H9 (cell line): ENCODE measurements around the gene CACNA1D. TPM values are rescaled to one million over a fixed set of nuclear protein-coding genes. Genes with fewer than 3 reads are reported as not detected.

Experiments
- DNase-seq: peaks from one replicate; pipeline ENCODE4 v3.0.0-alpha.2; 2017
- H2AFZ ChIP-seq: one replicate; pipeline ENCODE4 v1.6.1; 2013; ENCODE audit warnings: mild to moderate bottlenecking, low read length, control low read depth, moderate library complexity
- H2AK5ac ChIP-seq: 2 replicates; pipeline ENCODE4 v1.6.1; 2013; ENCODE audit warnings: low read length, control low read depth, mixed read lengths; ENCODE audit not compliant: insufficient read length
- H2BK120ac ChIP-seq: one replicate; pipeline ENCODE4 v1.6.1; 2013; ENCODE audit warnings: low read depth, mild to moderate bottlenecking, low read length, control low read depth, inconsistent platforms; ENCODE audit not compliant: poor library complexity, severe bottlenecking
- H2BK12ac ChIP-seq: 2 replicates; pipeline ENCODE4 v1.6.1; 2013; ENCODE audit warnings: low read length, control low read depth, mixed read lengths, low read depth; ENCODE audit not compliant: insufficient read length
- H2BK15ac ChIP-seq: 2 replicates; pipeline ENCODE4 v1.6.1; 2013; ENCODE audit warnings: low read depth, low read length, control low read depth
- H2BK20ac ChIP-seq: one replicate; pipeline ENCODE4 v1.6.1; 2013; ENCODE audit warnings: low read depth, mild to moderate bottlenecking, low read length, control low read depth, inconsistent platforms; ENCODE audit not compliant: poor library complexity, severe bottlenecking
- H2BK5ac ChIP-seq: 2 replicates; pipeline ENCODE4 v1.6.1; 2013; ENCODE audit warnings: low read length, control low read depth, mixed read lengths; ENCODE audit not compliant: insufficient read length
- H3K14ac ChIP-seq: 2 replicates; pipeline ENCODE4 v1.6.1; 2013; ENCODE audit warnings: low read length, control low read depth; ENCODE audit not compliant: insufficient read depth
- H3K18ac ChIP-seq: 2 replicates; pipeline ENCODE4 v1.6.1; 2013; ENCODE audit warnings: low read depth, mild to moderate bottlenecking, mixed read lengths, low read length, control low read depth; ENCODE audit not compliant: insufficient read length
- H3K23ac ChIP-seq: 2 replicates; pipeline ENCODE4 v1.6.1; 2013; ENCODE audit warnings: low read length, control low read depth, mixed read lengths, low read depth; ENCODE audit not compliant: insufficient read length
- H3K23me2 ChIP-seq: 2 replicates; pipeline ENCODE4 v1.6.1; 2013; ENCODE audit warnings: low read depth, mild to moderate bottlenecking, mixed read lengths, low read length, control low read depth; ENCODE audit not compliant: insufficient read length, poor library complexity, severe bottlenecking
- H3K27ac ChIP-seq: 2 replicates; pipeline ENCODE4 v1.5.1; 2013; ENCODE audit warnings: low read length, control low read depth, mixed read lengths, low read depth; ENCODE audit not compliant: insufficient read length
- H3K27me3 ChIP-seq: 2 replicates; pipeline ENCODE4 v1.6.1; 2013; ENCODE audit warnings: low read length, control low read depth, inconsistent platforms; ENCODE audit not compliant: insufficient read depth
- H3K4ac ChIP-seq: 2 replicates; pipeline ENCODE4 v1.6.1; 2013; ENCODE audit warnings: low read depth, mild to moderate bottlenecking, control low read depth, inconsistent platforms, low read length, moderate library complexity
- H3K4me1 ChIP-seq: 2 replicates; pipeline ENCODE4 v1.6.1; 2013; ENCODE audit warnings: low read length, control low read depth, inconsistent platforms; ENCODE audit not compliant: insufficient read depth
- H3K4me2 ChIP-seq: 2 replicates; pipeline ENCODE4 v1.6.1; 2013; ENCODE audit warnings: low read length, control low read depth, mixed read lengths; ENCODE audit not compliant: insufficient read length, insufficient read depth
- H3K56ac ChIP-seq: 2 replicates; pipeline ENCODE4 v1.6.1; 2013; ENCODE audit warnings: low read depth, mild to moderate bottlenecking, mixed read lengths, low read length, control low read depth; ENCODE audit not compliant: insufficient read length
- H3K79me1 ChIP-seq: 2 replicates; pipeline ENCODE4 v1.6.1; 2013; ENCODE audit warnings: low read depth, mild to moderate bottlenecking, moderate library complexity, low read length, control low read depth, inconsistent platforms; ENCODE audit not compliant: insufficient read depth, poor library complexity, severe bottlenecking
- H3K79me2 ChIP-seq: 2 replicates; pipeline ENCODE4 v1.6.1; 2013; ENCODE audit warnings: low read length, control low read depth, inconsistent platforms; ENCODE audit not compliant: insufficient read depth
- H3K9ac ChIP-seq: 2 replicates; pipeline ENCODE4 v1.6.1; 2013; ENCODE audit warnings: low read length, control low read depth, mixed read lengths; ENCODE audit not compliant: insufficient read length; ENCODE audit errors: extremely low read depth
- H3K9me3 ChIP-seq: one replicate; pipeline ENCODE4 v1.6.1; 2013; ENCODE audit warnings: low read depth, low read length, inconsistent platforms; ENCODE audit not compliant: control insufficient read depth
- H3T11ph ChIP-seq: one replicate; pipeline ENCODE4 v1.6.1; 2013; ENCODE audit warnings: mild to moderate bottlenecking, low read length, control low read depth, inconsistent platforms
- H4K20me1 ChIP-seq: one replicate; pipeline ENCODE4 v1.6.1; 2013; ENCODE audit not compliant: control insufficient read depth, insufficient read length, insufficient read depth
- H4K5ac ChIP-seq: 2 replicates; pipeline ENCODE4 v1.6.1; 2013; ENCODE audit warnings: low read depth, mild to moderate bottlenecking, mixed read lengths, low read length, control low read depth; ENCODE audit not compliant: insufficient read length
- H4K8ac ChIP-seq: replicated peaks from 2 replicates; pipeline ENCODE4 v1.6.1; 2013; ENCODE audit warnings: low read length, control low read depth, mixed read lengths, low read depth; ENCODE audit not compliant: insufficient read length
- H4K91ac ChIP-seq: 2 replicates; pipeline ENCODE4 v1.6.1; 2013; ENCODE audit warnings: low read depth, mild to moderate bottlenecking, moderate library complexity, mixed read lengths, low read length, control low read depth; ENCODE audit not compliant: insufficient read length
- H3K27ac Mint-ChIP-seq, 3 experiments: 2 replicates in 2 of 3; 3 replicates in 1 of 3; pipeline ENCODE4 v1.8.0; 2020 to 2021; ENCODE audit warnings: mixed read lengths in 3 of 3, mild to moderate bottlenecking in 1 of 3, moderate library complexity in 1 of 3
- H3K27me3 Mint-ChIP-seq: 2 replicates; pipeline ENCODE4 v1.8.0; 2021; ENCODE audit warnings: low read depth, mild to moderate bottlenecking, moderate library complexity, mixed read lengths
- H3K36me3 Mint-ChIP-seq, 3 experiments: 2 replicates in 2 of 3; 3 replicates in 1 of 3; pipeline ENCODE4 v1.8.0; 2020 to 2021; ENCODE audit warnings: low read depth in 3 of 3, mixed read lengths in 3 of 3; ENCODE audit not compliant: insufficient read depth in 1 of 3
- H3K4me1 Mint-ChIP-seq, 2 experiments: 2 replicates each; pipeline ENCODE4 v1.8.0; 2020; ENCODE audit warnings: mixed read lengths in 2 of 2
- H3K4me3 Mint-ChIP-seq, 2 experiments: 2 replicates in 1 of 2; 3 replicates in 1 of 2; pipeline ENCODE4 v1.8.0; 2020 to 2021; ENCODE audit warnings: mild to moderate bottlenecking in 2 of 2, mixed read lengths in 2 of 2, moderate library complexity in 1 of 2
- H3K9me3 Mint-ChIP-seq, 2 experiments: 2 replicates in 1 of 2; 3 replicates in 1 of 2; pipeline ENCODE4 v1.8.0; 2020; ENCODE audit warnings: mild to moderate bottlenecking in 2 of 2, mixed read lengths in 2 of 2, moderate library complexity in 1 of 2
- WGBS: extraction: QIAGEN DNeasy Blood & Tissue Kit; methylation state at CpG from one replicate; pipeline ENCODE4 v1.1.7; 2013; ENCODE audit warnings: missing lambda C conversion rate, low lambda C conversion rate, mixed read lengths; ENCODE audit not compliant: insufficient read length; ENCODE audit errors: extremely low coverage; 5-methylcytosine and 5-hydroxymethylcytosine counted together
- total RNA-seq: library from RNA; stranded (reverse); gene quantifications from 2 replicates; pipeline ENCODE4 v1.2.1, GENCODE V29; 2021
- TF ChIP-seq, protein P1 (sequence below): fragments of 200-600 bp; sonication (generic); conservative IDR thresholded peaks from 3 replicates; pipeline ENCODE4 v1.8.0; 2021; ENCODE audit warnings: antibody characterized with exemption, mild to moderate bottlenecking

The CACNA1D gene
- total RNA-seq, 1 experiment from 2014 or later, result 3.5 TPM

GRCh38 chr3:53775018-53775417 lies 280.6 kb downstream of the CACNA1D start:
- Histone ChIP-seq H3K9me3 (no peaks in the 10 kb centered on the region), H4K91ac (no peak overlapping the region), H3K56ac (no peak overlapping the region), H2BK15ac (no peak overlapping the region), H3K4me1 (no peaks in the 10 kb centered on the region), H3K79me2 (no peaks in the 10 kb centered on the region), H3K27me3 (no peaks in the 10 kb centered on the region), H2BK12ac (no peak overlapping the region), H3K79me1 (no peaks in the 10 kb centered on the region), H3K4me2 (no peak overlapping the region), H2AK5ac (no peak overlapping the region), H2AFZ (no peak overlapping the region), H2BK20ac (no peak overlapping the region), H3K14ac (no peak overlapping the region), H2BK5ac (no peak overlapping the region), H3T11ph (no peak overlapping the region), H4K20me1 (no peaks in the 10 kb centered on the region), H3K23ac (no peak overlapping the region), H4K5ac (no peak overlapping the region), H2BK120ac (no peak overlapping the region), H3K27ac (no peak overlapping the region), H3K23me2 (no peaks in the 10 kb centered on the region), H3K9ac (no peak overlapping the region), H3K4ac (no peak overlapping the region), H4K8ac (no peak overlapping the region), H3K18ac (no peak overlapping the region)
- Mint-ChIP-seq H3K4me1 (peaks cover 27 to 30% of the 10 kb centered on the region in 2 experiments), H3K27ac (no peak overlapping the region), H3K9me3 (no peaks in the 10 kb centered on the region), H3K4me3 (no peak overlapping the region), H3K27me3 (peaks cover 3% of the 10 kb centered on the region; the same call in 1 of the 2 replicates), H3K36me3 (no peaks in the 10 kb centered on the region)
- no peak for DNase-seq
- TF ChIP-seq, protein P1, sequence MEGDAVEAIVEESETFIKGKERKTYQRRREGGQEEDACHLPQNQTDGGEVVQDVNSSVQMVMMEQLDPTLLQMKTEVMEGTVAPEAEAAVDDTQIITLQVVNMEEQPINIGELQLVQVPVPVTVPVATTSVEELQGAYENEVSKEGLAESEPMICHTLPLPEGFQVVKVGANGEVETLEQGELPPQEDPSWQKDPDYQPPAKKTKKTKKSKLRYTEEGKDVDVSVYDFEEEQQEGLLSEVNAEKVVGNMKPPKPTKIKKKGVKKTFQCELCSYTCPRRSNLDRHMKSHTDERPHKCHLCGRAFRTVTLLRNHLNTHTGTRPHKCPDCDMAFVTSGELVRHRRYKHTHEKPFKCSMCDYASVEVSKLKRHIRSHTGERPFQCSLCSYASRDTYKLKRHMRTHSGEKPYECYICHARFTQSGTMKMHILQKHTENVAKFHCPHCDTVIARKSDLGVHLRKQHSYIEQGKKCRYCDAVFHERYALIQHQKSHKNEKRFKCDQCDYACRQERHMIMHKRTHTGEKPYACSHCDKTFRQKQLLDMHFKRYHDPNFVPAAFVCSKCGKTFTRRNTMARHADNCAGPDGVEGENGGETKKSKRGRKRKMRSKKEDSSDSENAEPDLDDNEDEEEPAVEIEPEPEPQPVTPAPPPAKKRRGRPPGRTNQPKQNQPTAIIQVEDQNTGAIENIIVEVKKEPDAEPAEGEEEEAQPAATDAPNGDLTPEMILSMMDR, result no peak
- no CpG with 5 or more reads among the region's 5 CpGs for WGBS
